NT2/D1 (cell line): ENCODE measurements around the gene ZNF429.
A peak's percentile ranks its signal among the peaks of the same experiment; 100 is the strongest.
"Not testable (repeated sequence)": the region's sequence is repeated elsewhere in the genome, so short reads cannot be mapped to it uniquely, and the experiment has no call there.

Experiments
- DNase-seq: peaks from one replicate; pipeline ENCODE4 v3.0.0-alpha.2; 2011; ENCODE audit warnings: low read depth, low spot score
- H3K27me3 ChIP-seq: 2 replicates; pipeline ENCODE4 v1.6.0; 2011; ENCODE audit warnings: mild to moderate bottlenecking; ENCODE audit not compliant: insufficient read length, insufficient read depth
- H3K36me3 ChIP-seq: 2 replicates; pipeline ENCODE4 v1.6.1; 2011; ENCODE audit warnings: mild to moderate bottlenecking, low read length, mixed read lengths; ENCODE audit not compliant: insufficient read depth, insufficient read length
- H3K4me1 ChIP-seq: 2 replicates; pipeline ENCODE4 v1.5.1; 2011; ENCODE audit not compliant: insufficient read depth, insufficient read length
- H3K4me3 ChIP-seq: 2 replicates; pipeline ENCODE4 v1.5.1; 2011; ENCODE audit warnings: low read depth; ENCODE audit not compliant: insufficient read length
- H3K9ac ChIP-seq: 2 replicates; pipeline ENCODE4 v1.6.0; 2011; ENCODE audit warnings: low read depth; ENCODE audit not compliant: insufficient read length
- H3K9me3 ChIP-seq: 2 replicates; pipeline ENCODE4 v1.5.1; 2011; ENCODE audit warnings: mild to moderate bottlenecking, low read length; ENCODE audit not compliant: insufficient read depth
- SUZ12 ChIP-seq: IDR thresholded peaks from 2 replicates; pipeline ENCODE4 v1.6.1; 2011; ENCODE audit not compliant: insufficient read length, insufficient read depth; ENCODE audit errors: extremely low read depth
- YY1 ChIP-seq: IDR thresholded peaks from 2 replicates; pipeline ENCODE4 v1.6.1; 2011; ENCODE audit not compliant: insufficient read length, insufficient read depth
- ZNF274 ChIP-seq: IDR thresholded peaks from 2 replicates; pipeline ENCODE4 v1.6.1; 2011; ENCODE audit warnings: mild to moderate bottlenecking, low read depth, low read length

ZNF429 gene

GRCh38 chr19:21519488-21519887 lies 14.1 kb downstream of the ZNF429 start:
- TF ChIP-seq SUZ12 = no peak
- TF ChIP-seq ZNF274 = no peak
- no peak for TF ChIP-seq YY1
- peaks cover 42% of the 10 kb centered on the region for H3K36me3 ChIP-seq
- no peak overlapping the region for H3K9ac ChIP-seq
- no peak for DNase-seq
- H3K4me3 ChIP-seq = no peak overlapping the region
- H3K27me3 ChIP-seq = no peaks in the 10 kb centered on the region
- H3K4me1 ChIP-seq = no peaks in the 10 kb centered on the region
- H3K9me3 ChIP-seq = peaks cover 55% of the 10 kb centered on the region

- Histone ChIP-seq H3K27me3 (no peaks in the 10 kb centered on the region), H3K4me3 (no peak overlapping the region), H3K36me3 (peaks cover 57% of the 10 kb centered on the region), H3K9me3 (peaks cover 60% of the 10 kb centered on the region), H3K4me1 (no peaks in the 10 kb centered on the region), H3K9ac (no peak overlapping the region)
- no peak for TF ChIP-seq SUZ12
- TF ChIP-seq YY1 = no peak
- no peak for TF ChIP-seq ZNF274
- DNase-seq = no peak
These were observed 27.5 kb downstream of the ZNF429 start for GRCh38 chr19:21532904-21533303.

GRCh38 chr19:21536741-21537290 lies 31.4 kb downstream of the ZNF429 start:
- H3K4me1 ChIP-seq, H3K9ac ChIP-seq, H3K27me3 ChIP-seq, H3K4me3 ChIP-seq, DNase-seq: not testable (repeated sequence)
- TF ChIP-seq ZNF274 = peak; percentile 55; the same call in 1 of the 2 replicates
- H3K9me3 ChIP-seq = peaks cover 88% of the 10 kb centered on the region
- H3K36me3 ChIP-seq = peaks cover 51% of the 10 kb centered on the region

GRCh38 chr19:21559444-21559843 lies 54.0 kb downstream of the ZNF429 start:
- DNase-seq = no peak
- Histone ChIP-seq H3K36me3 (no peaks in the 10 kb centered on the region), H3K4me1 (no peaks in the 10 kb centered on the region), H3K27me3 (no peaks in the 10 kb centered on the region), H3K9ac (no peak overlapping the region), H3K4me3 (no peak overlapping the region), H3K9me3 (no peaks in the 10 kb centered on the region)
- TF ChIP-seq YY1 (no peak), SUZ12 (no peak), ZNF274 (no peak)

GRCh38 chr19:21564406-21564805 lies 59.0 kb downstream of the ZNF429 start:
- Histone ChIP-seq H3K4me3 (no peak overlapping the region), H3K36me3 (no peaks in the 10 kb centered on the region), H3K4me1 (no peaks in the 10 kb centered on the region), H3K9ac (no peak overlapping the region), H3K9me3 (peaks cover 5% of the 10 kb centered on the region; the same call in 1 of the 2 replicates), H3K27me3 (no peaks in the 10 kb centered on the region)
- DNase-seq = no peak
- TF ChIP-seq YY1 = no peak
- no peak for TF ChIP-seq SUZ12
- no peak for TF ChIP-seq ZNF274

- no peak overlapping the region for H3K9ac ChIP-seq
- no peaks in the 10 kb centered on the region for H3K4me1 ChIP-seq
- H3K4me3 ChIP-seq = no peak overlapping the region
- H3K36me3 ChIP-seq = no peaks in the 10 kb centered on the region
- H3K27me3 ChIP-seq = no peaks in the 10 kb centered on the region
- H3K9me3 ChIP-seq = peaks cover 9% of the 10 kb centered on the region; the same call in 1 of the 2 replicates
- DNase-seq = no peak
- TF ChIP-seq ZNF274 = no peak
- no peak for TF ChIP-seq SUZ12
- no peak for TF ChIP-seq YY1
These were observed 60.7 kb downstream of the ZNF429 start for GRCh38 chr19:21566073-21566472.

- H3K36me3 ChIP-seq, DNase-seq, H3K9ac ChIP-seq, H3K4me1 ChIP-seq, H3K27me3 ChIP-seq, H3K4me3 ChIP-seq: not testable (repeated sequence)
- peaks cover 26% of the 10 kb centered on the region for H3K9me3 ChIP-seq
These were observed 62.4 kb downstream of the ZNF429 start for GRCh38 chr19:21567806-21568205.

- Histone ChIP-seq H3K9me3 (peaks cover 29% of the 10 kb centered on the region), H3K4me3 (no peak overlapping the region), H3K9ac (no peak overlapping the region), H3K36me3 (no peaks in the 10 kb centered on the region), H3K27me3 (no peaks in the 10 kb centered on the region), H3K4me1 (no peaks in the 10 kb centered on the region)
- TF ChIP-seq SUZ12 = no peak
- TF ChIP-seq ZNF274 = no peak
- TF ChIP-seq YY1 = no peak
- DNase-seq = no peak
These were observed 63.6 kb downstream of the ZNF429 start for GRCh38 chr19:21568816-21569493.
